HG03439 (cell line): Measurements from ENCODE around the gene HADHA.

Experiments
- ATAC-seq: cut with Tn5 transposase; IDR thresholded peaks from one replicate; pipeline ENCODE4 v1.9.1; 2021; ENCODE audit warnings: mild to moderate bottlenecking, moderate library complexity; ENCODE audit not compliant: unreplicated experiment

The HADHA gene

DNA sequence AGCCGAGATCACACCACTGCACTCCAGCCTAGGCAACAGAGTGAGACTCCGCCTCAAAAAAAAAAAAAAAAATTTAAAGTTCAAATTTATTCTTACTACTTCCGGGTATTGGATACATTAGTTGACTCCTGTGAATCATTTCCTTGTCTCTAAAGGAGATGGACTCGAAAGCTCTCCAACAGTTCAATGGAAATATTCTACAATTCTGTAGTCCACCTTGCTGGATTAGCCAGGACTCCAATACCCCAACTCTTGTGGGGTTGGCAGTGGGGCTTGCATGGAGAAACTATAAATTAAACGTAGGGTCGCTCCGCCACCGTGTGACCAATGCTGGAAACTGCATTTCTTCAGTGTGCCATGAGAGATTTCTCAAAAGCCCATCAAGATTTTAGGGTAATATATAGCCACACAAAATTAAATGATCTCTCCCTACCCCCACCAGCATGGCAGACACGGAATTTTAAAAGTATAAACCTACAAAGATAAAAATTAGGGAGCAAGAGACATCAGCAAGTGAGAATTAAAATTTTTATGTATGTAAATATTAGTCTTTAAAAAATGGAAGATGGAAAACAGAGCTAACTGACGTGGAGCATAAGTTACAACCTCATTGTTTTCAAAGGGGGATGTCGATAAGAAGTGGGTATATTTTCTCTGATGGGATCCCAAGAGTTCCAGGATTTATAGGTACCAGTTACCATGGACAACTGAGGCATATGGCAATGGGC lies 99.3 kb downstream of the HADHA start:
- ATAC-seq: no peak

DNA sequence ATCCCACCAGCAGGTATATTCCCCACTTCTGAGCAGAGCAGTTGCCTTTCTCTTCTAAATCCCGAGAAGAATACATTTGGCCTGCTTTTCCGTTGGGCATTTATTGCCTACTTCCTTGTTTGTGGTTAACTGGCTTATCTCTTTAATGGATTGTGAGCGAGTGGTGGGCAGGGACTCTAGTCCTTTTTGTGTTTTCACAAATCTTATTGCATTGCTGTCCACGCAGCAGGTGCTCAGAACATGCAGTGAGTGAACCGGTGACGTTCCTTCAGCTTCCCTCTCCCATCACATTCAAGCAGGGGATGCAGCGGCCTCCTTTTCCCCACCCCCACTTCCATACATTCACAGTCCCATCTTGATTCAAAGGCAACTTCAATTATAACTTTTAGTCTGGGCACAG lies 100.4 kb downstream of the HADHA start:
- no peak for ATAC-seq

- no peak for ATAC-seq
Measured at GRCh38 chr2:26141145-26141769, 103.2 kb downstream of the HADHA start.
